ENCODE data around the gene TSKU.

DNA sequence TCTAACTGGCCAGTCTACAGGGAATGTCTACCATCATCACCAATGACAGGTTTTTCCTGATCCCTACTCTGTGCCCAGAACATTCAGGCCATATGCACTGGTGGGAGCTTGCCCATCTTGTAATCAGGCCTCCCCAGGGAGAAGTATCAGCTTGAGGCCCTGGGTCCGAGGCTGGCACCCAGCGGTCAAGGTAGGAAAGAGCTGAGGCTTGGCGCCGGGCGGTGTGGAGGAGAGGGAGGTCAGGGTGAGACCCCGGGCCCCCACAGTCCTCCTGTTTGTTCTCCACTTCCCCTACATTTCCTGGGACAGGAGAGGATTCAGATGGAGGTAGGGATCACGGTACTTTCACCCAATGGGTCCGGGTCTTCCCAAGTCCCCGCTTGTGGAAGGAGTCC lies 15.5 kb downstream of the TSKU start:
- TF ChIP-seq, protein P1, sequence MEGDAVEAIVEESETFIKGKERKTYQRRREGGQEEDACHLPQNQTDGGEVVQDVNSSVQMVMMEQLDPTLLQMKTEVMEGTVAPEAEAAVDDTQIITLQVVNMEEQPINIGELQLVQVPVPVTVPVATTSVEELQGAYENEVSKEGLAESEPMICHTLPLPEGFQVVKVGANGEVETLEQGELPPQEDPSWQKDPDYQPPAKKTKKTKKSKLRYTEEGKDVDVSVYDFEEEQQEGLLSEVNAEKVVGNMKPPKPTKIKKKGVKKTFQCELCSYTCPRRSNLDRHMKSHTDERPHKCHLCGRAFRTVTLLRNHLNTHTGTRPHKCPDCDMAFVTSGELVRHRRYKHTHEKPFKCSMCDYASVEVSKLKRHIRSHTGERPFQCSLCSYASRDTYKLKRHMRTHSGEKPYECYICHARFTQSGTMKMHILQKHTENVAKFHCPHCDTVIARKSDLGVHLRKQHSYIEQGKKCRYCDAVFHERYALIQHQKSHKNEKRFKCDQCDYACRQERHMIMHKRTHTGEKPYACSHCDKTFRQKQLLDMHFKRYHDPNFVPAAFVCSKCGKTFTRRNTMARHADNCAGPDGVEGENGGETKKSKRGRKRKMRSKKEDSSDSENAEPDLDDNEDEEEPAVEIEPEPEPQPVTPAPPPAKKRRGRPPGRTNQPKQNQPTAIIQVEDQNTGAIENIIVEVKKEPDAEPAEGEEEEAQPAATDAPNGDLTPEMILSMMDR (IDR thresholded peaks at IDR 0.05): no peak
- TF ChIP-seq POLR2A (IDR thresholded peaks at IDR 0.05; ENCODE audit: low read depth) (no peak), POLR2AphosphoS5 (IDR thresholded peaks at IDR 0.05) (no peak), EP300 (IDR thresholded peaks at IDR 0.05) (no peak)
